ENCODE measurements around the gene PCMT1.
"Not testable (repeated sequence)": the region's sequence is repeated elsewhere in the genome, so short reads cannot be mapped to it uniquely, and the experiment has no call there.

Gene PCMT1

DNA sequence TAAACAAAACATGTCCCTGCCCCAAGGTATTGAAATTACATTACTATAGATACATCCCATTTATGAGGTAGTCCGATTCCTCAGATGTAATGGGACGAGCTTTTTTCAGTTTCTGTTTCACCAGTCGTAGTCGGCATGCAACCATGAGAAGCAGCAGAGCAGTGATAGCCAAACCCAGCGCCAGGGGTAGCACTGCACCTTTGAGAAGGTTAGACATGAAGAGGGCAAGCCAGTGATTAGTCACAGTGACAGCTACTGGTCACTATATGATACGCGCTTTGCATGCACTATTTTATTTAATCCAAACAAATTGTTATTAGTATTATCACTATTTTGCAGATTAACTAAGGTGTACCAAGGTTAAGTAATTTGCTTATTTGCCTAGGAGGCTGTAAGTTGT lies 71.0 kb downstream of the PCMT1 start:
- TF ChIP-seq POLR2A (IDR thresholded peaks at IDR 0.05; ENCODE audit: low read depth, low read length): no peak
- FAIRE-seq (no peak), DNase-seq (ENCODE audit: insufficient read length, low spot score) (no peak)

DNA sequence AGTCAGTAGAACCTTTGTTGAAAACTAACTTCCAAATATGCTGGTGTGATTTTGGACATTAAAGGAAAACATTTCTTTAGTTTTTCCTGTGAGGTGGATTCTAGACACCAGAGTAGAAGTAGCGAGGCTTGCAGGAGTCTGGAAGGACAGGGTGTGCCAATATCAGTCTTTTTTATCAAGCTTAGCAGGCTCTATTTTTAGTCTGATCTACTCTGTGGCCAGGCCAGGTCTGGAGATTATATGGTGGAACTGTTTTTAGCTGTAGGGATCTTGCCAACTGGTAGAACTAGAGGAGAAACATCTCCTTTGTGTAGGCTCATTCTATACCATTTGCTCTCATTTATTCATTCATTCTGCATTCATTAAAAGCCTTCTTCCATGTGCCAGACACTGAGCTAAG lies 72.0 kb downstream of the PCMT1 start:
- DNase-seq (ENCODE audit: insufficient read length, low spot score) (no peak), FAIRE-seq (no peak)
- TF ChIP-seq POLR2A (IDR thresholded peaks at IDR 0.05; ENCODE audit: low read depth, low read length): no peak

DNA sequence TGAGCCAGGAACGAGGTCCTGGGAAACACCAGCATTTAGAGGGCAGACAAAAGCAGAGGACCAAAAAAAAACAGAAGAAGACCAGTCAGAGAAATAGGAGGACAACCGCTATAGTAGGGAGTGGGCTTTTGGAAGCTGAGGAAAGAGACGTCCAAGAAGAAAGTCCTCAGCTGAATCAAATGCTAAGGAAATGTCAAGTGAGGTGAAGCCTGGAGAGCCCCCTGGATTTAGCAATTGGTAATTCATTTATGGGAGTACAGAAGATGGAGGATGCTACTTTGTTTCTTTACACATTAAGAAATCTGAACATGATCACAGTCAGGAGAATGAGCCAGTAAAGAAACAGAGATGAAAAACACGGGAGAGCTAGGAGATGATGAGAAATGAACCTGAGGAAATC lies 73.5 kb downstream of the PCMT1 start:
- FAIRE-seq (no peak), DNase-seq (ENCODE audit: insufficient read length, low spot score) (no peak)
- no peak for TF ChIP-seq POLR2A (IDR thresholded peaks at IDR 0.05; ENCODE audit: low read depth, low read length)

DNA sequence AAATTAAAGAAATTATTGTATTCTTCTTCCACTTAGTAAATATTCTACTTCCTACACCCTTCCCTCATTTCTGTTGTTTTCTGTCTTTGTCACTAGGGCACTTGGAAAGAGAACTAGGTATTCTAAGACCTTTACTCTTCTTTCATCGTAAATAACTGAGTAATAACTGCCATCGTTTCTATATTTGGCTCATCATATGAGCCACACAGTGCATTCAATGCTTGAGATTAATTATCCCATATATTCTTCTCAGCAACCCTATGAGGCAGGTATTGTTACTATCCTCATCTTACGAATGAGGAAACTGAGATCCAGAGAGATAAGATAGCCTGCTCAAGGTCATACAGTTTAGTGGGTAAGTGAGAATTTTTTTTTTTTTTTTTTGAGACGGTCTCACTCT lies 75.8 kb downstream of the PCMT1 start:
- no peak for DNase-seq (ENCODE audit: insufficient read length, low spot score)
- FAIRE-seq: no peak
- no peak for TF ChIP-seq POLR2A (IDR thresholded peaks at IDR 0.05; ENCODE audit: low read depth, low read length)

DNA sequence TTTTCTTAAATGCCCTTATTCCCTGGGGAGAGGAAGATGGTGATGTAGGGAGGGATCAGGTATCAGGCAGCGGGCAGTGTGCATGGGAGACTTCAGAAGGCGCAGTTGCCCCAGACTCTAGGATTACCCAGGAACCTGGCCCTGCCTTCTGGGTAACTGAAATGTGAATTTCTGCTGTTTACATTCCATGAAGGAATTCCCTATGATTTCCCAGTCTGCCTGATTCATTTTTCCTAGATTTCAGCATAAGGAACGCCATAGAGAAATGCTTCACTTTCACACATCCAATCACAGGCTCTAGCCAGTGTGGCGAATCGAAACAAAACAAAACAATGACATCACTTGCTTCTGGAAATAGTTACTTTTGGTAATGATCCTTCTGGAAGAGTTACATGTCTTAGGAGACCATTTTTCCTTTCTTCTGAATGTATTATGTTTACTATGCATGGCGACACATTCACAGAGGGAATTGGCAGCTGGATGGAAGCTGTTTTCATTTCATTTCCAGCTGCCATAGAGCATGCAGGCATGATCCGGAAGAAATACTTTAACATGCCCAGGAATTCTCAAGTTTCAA lies 81.3 kb downstream of the PCMT1 start:
- no peak for DNase-seq (ENCODE audit: insufficient read length, low spot score)
- no peak for FAIRE-seq
- TF ChIP-seq POLR2A (IDR thresholded peaks at IDR 0.05; ENCODE audit: low read depth, low read length): no peak

DNA sequence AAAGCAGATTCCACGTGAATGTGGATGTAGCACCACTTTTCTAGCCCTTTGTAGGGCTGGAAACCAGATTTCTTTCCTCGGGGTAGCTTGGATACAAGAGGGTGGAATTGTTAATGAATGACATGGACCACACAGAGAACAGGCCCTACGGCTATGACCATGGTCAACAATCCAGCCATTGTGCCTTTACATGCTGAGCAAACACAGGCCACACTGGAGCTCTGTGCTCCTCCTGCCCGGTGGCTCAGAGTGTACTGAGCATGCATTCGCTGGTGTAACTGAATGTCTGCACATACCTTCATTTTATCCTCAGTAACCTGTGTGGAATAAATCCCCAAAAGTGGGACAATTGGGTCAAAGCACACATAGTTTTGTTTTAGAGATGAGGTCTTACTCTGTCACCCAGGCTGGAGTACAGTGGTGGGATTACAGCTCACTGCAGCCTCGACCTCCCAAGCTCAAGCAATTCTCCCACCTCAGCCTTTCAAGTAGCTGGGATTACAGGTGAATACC lies 81.8 kb downstream of the PCMT1 start:
- DNase-seq (ENCODE audit: insufficient read length, low spot score) (no peak), FAIRE-seq (no peak)
- TF ChIP-seq POLR2A (IDR thresholded peaks at IDR 0.05; ENCODE audit: low read depth, low read length): no peak

DNA sequence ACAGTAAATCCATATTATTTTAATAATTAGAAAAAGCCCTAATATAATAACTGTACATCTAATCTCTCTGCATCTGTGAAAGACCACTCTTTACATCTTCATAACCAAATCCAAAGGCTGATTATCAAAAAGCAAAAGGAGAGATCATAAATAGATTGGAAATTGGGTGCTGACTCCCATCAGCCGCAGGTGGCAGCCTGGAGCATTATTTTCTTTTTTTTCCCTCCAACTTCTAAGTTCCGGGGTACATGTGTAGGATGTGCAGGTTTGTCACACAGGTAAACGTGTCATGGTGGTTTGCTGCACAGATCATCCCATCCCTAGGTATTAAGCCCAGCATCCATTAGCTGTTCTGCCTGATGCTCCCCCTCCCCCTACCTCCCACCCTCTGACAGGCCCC lies 84.1 kb downstream of the PCMT1 start:
- TF ChIP-seq POLR2A (IDR thresholded peaks at IDR 0.05; ENCODE audit: low read depth, low read length): no peak
- FAIRE-seq: no peak
- no peak for DNase-seq (ENCODE audit: insufficient read length, low spot score)

DNA sequence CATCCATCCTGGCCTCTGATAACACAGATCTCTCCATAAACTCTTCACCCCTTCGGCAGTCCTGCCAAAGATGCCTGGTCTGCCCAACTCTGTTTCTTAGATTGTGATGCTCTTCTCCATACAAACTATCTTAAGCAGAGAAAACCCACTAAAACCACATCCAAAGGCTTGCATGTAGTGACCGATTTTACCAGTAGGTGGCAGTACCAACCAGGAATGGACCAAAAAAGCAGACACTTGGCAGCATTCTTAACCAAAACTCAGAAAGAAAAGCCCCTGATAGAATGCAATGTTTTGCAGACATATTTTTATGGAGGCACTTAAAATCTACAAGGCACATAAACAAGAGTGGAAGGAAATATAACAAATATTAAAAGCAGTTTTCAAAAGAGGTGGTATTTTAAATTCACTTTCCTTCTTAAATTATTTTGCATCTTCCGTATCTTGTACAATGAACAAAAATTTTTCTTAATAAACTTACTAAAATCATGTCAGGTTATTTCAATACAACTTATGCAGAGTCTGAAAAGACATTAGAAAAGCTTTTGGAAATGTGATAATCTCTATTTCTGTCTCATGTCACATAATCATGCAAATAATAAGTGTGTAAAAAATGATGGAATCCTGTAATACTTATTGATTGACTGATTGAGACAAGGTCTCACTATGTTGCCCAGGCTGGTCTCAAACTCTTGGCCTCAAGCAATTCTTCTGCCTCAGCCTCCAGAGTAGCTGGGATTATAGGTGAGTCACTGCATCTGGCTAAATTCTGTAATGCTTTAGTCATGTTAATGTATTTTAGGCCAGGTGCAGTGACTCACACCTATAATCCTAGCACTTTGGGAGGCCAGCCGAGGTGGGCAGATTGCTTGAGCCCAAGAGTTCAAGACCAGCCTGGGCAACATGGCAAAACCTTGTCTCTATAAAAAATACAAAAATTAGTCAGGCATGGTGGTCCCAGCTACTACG lies 85.3 kb downstream of the PCMT1 start:
- DNase-seq (ENCODE audit: insufficient read length, low spot score) (no peak), FAIRE-seq (peak; percentile 20)
- no peak for TF ChIP-seq POLR2A (IDR thresholded peaks at IDR 0.05; ENCODE audit: low read depth, low read length)

DNA sequence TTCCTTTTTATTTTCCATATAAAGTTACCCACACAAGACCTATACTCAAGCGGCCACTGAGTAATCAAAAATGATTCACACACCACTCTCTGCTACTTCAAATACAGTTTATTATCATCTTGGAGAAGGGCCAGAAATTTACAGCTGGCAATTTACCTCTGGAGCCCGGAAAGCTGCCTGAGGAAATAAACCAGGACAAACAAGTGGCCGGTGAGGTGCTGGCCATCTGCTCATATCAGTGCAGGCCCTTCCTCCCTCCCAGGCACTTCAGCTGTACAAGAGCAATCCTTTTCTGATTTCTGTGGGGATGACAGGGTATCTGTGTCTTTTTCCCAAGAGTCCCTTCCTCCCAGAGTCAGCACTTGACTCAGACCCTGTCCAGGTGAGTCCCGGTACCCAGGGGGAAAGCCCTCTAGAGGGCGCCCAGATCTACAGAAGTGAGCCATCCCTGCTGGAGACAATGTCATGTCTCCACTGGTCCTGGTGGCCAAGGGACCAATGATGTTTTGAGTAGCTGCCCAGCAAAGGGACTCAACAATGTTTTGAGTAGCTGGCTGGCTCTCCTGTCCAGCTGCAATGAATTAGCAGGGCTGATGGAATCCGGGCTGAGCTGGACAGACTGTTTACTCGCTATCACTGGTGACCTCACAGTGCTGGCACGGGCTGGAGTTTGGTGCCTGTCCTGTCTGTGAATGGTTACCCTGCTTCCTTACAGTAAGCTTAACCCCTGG lies 91.0 kb downstream of the PCMT1 start:
- DNase-seq (ENCODE audit: insufficient read length, low spot score) (no peak), FAIRE-seq (no peak)
- no peak for TF ChIP-seq POLR2A (IDR thresholded peaks at IDR 0.05; ENCODE audit: low read depth, low read length)

DNA sequence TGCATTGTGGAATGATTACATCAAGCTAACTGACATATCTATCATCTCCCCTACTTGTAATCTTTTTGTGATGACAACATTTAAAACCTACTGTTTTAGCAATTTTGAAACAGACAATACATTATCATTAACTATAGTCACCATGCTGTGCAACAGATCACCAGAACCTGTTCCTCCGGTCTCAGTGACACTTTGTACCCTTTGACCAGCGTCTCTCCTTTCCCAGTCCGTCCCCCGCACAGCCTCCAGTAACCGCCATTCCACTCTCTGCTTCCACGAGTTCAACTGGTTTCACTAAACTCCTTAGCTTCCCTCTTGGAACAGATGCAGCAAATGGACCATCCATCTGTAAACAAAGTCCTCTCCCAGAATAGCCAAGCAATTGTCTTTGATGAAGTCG lies 92.8 kb downstream of the PCMT1 start:
- DNase-seq (ENCODE audit: insufficient read length, low spot score): no peak
- TF ChIP-seq POLR2A (IDR thresholded peaks at IDR 0.05; ENCODE audit: low read depth, low read length): no peak
- no peak for FAIRE-seq

DNA sequence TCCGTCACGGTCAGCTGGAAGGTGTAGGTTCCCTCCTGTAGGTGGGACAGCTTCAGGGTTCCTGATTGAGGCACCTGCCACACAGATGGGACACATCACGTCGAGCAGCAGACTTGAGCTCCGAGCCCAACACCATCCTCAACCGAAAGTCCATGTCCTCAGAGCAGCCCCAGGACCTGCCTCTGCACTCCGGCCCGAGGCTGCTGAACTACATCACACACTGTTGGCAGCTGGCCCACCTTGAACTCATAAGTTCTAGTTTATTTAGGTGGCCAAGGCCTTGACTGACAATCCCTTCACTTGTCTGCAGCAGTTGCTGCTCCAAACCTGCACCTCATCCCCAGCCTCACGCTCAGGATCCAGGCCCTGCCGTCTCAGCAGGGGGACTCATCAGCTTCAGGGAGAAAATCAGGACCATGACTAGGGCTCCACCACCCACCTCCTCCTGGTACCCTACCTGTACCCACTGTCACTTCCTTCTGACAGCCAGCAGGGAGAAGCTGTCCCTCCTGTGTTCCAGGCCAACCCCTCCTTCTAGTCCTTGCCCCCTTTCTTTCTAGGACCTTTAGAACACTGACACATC lies 93.6 kb downstream of the PCMT1 start:
- DNase-seq (ENCODE audit: insufficient read length, low spot score) (no peak), FAIRE-seq (no peak)
- TF ChIP-seq POLR2A (IDR thresholded peaks at IDR 0.05; ENCODE audit: low read depth, low read length): no peak

DNA sequence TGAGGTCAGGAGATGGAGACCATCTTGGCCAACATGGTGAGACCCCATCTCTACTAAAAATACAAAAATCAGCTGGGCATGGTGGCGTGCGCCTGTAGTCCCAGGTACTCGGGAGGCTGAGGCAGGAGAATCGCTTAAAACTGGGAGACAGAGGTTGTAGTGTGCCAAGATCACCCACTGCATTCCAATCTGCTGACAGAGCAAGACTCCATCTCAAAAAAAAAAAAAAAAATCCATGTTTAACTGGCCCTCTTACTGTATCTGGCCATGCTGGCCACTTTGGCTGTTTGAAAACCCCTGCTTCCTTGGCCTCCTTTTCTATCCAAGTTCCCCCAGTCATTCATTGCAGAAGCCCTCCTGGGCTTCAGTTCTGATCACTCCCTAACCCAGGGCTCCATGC lies 94.5 kb downstream of the PCMT1 start:
- not testable (repeated sequence) for DNase-seq (ENCODE audit: insufficient read length, low spot score); FAIRE-seq

DNA sequence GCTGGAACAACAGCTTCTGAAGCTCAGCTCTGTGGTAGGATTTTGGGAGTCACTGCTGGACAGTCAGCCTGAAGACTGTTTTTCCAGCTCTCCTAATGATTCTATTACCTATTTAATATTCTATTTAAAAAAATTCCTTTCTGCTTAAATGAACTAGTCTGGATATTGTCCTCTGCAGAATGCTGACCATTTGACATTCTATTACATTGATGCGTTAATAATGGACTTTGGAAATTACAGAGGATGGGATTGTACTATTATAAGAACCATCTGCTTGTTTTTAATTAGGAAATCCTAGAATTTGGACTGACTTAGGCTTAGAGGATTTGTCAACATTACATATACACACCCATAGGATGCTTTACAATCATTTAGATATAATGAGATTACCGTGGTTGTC lies 94.9 kb downstream of the PCMT1 start:
- FAIRE-seq (no peak), DNase-seq (ENCODE audit: insufficient read length, low spot score) (no peak)
- no peak for TF ChIP-seq POLR2A (IDR thresholded peaks at IDR 0.05; ENCODE audit: low read depth, low read length)

DNA sequence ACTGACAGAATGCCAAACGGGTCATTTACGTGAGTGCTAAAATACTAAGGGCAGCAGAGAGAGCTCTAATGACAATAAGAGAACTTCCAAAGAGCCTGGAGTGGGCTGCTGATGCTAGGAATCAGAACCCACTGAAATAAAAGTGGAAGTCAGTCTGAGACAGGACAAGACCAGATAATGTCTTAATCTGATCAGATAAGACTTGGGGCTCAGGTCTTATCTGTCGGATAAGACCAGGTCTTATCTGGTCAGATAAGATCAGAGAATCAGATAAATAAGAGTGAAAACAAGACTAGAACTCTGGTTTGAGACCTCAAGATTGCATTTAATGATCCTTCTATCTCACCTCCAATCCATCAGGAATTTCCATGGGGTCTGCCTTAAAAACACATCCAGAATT lies 96.0 kb downstream of the PCMT1 start:
- FAIRE-seq (no peak), DNase-seq (ENCODE audit: insufficient read length, low spot score) (no peak)
- no peak for TF ChIP-seq POLR2A (IDR thresholded peaks at IDR 0.05; ENCODE audit: low read depth, low read length)

Measured in H54 (cell line).